ENCODE data around the gene PLEKHG4.

GRCh38 chr16:67333315-67333714 is 54.0 kb downstream of the PLEKHG4 start:
- TF ChIP-seq CTCF (IDR thresholded peaks at IDR 0.05): no peak
- no peak for TF ChIP-seq POLR2A (IDR thresholded peaks at IDR 0.05)

Data from ovary (tissue), 3 donors.